Effector CD4-positive, alpha-beta T cell (primary cell): ENCODE results near the gene SKA2.
"Not testable (repeated sequence)": the region's sequence is repeated elsewhere in the genome, so short reads cannot be mapped to it uniquely, and the experiment has no call there.

ENCODE experiments used
- DNase-seq: peaks from one replicate; pipeline ENCODE4 v3.0.0-alpha.2; 2020

The SKA2 gene

GRCh38 chr17:59151006-59151405 is 4.0 kb downstream of the SKA2 start:
- DNase-seq: no peak

- DNase-seq: no peak
Measured at GRCh38 chr17:59149841-59150511, 5.0 kb downstream of the SKA2 start.

DNA sequence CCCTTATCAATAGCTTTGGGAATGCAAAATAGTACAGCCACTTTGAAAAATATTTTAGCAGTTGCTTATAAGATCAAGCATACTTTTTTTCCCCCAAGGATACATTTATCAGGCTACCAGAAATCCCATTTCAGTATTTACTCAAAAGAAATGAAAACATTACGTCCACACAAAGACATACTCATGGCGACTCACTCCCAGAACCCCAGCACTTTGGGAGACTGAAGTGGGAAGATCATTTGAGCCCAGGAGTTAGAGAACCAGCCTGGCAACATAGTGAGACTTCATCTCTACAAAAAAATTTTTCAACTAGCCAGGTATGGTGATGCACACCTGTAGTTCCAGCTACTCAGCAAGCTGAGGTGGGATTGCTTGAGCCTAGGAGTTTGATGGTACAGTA is 5.9 kb downstream of the SKA2 start:
- DNase-seq: no peak

DNA sequence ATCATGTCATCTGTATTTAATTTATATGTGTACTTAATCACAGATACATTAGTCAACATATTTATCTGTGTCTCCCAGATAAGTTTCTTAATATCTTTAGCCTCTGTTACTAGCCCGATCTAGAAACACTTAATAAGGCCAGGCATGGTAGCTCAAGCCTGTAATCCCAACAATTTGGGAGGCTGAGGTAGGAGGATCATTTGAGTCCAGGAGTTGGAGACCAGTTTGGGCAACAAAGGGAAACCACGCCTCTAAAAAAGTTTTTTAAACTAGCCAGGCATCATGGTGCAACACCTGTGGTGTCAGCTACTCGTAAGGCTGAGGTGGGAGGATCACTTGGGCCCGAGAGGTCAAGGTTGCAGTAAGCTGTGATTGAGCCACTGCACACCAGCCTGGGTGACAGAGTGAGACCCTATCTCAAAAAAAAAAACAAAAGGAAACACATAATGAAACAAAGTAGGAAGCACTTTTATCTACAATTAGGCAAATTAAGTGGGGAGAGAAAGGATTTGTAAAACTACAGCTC is 9.4 kb downstream of the SKA2 start:
- DNase-seq: no peak

DNA sequence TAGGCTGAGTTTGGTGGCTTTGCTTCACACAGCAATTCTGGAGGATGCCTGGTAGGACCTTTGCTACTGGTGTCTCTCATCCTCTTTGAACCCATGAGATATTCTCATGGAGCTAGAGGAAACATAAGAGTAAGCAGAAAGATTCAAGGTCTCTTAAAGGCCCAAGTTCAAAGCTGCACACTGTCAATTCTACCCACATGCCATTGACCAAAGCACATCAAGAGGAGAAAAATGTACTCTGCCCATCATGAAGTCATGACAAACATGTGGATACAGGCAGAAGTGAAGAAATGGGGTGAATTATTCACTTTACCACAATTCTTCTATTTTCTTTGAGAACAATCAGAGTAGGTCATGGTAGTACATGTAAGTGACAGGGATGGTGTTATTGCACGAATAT is 13.1 kb downstream of the SKA2 start:
- DNase-seq: no peak

- DNase-seq: no peak
Measured at GRCh38 chr17:59139939-59140338, 15.0 kb downstream of the SKA2 start.

DNA sequence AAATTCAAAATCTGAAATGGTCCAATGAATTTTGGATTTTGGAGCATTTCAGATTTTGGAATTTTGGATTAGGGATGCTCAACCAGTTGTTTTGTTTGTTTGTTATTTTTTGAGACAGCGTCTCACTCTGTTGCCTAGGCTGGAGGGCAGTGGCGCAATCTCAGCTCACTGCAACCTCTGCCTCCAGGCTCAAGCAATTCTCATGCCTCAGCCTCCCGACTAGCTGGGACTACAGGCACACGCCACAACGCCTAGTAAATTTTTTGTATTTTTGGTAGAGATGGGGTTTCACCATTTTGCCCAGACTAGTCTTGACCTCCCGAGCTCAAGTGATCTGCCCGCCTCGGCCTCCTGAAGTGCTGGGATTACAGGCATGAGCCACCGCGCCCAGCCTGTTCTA is 16.6 kb downstream of the SKA2 start:
- DNase-seq: not testable (repeated sequence)

- DNase-seq: no peak
Measured at GRCh38 chr17:59131131-59131530, 23.9 kb downstream of the SKA2 start.

GRCh38 chr17:59129814-59130213 is 25.2 kb downstream of the SKA2 start:
- DNase-seq: no peak

DNA sequence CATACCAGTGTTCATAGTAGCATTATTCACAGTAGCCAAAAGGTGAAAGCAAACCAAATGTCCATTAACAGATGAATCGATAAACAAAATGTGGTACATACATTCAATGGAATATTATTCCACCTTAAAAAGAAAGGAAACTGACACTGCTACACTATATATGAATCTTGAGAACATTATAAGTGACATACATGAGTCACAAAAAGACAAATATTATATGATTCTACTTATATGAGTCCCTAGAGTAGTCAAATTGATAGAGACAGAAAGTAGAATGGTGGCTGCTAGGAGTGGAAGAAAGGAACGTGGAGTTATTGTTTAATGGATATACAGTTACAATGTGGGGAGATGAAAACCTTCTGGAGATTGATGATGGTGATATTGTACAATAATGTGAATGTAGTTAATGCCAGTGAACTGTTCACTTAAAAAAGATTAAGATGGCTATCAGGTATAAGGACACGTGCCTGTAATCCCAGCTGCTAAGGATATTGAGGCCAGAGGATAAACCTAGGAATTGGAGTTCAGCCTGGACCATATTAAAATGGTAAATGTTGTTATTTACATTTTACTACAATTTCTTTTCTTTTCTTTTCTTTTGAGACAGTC is 28.1 kb downstream of the SKA2 start:
- no peak for DNase-seq

GRCh38 chr17:59124665-59125064 is 30.3 kb downstream of the SKA2 start:
- DNase-seq: no peak

GRCh38 chr17:59121901-59122480 is 33.0 kb downstream of the SKA2 start:
- DNase-seq: no peak

DNA sequence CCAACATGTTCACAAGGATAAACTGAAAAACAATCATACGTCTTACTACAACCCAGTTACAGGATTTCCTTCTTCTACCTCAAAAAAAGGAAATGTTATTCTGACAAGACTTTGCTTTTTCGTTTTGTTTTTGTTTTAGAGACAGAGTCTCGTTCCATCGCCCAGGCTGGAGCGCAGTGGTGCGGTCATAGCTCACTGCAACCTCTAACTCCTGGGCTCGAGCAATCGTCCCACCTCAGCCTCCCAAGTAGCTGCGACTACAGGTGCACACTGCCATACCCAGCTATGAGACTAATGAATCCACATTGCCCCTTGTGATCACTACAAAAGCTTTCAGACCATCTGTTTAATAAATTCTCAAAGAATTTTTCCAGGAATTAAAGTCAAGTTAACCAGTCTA is 39.5 kb downstream of the SKA2 start:
- DNase-seq: no peak

DNA sequence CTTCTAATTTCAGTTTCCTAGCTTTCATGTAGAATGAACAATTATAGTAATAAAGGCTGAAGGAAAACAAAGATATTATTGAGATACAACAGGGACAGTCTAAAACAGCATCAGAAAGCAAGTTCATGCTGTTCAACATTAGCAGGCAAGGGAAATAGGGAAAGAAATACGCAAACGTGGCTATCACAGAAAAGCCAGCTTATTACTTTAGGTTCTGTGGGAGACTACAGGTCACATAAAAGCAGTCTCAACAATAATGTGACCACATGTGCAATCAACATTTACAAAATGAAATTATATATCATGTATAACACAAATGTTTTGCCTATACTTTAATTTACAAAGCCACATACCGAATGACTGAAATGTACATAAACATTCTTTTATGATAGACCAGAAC is 43.4 kb downstream of the SKA2 start:
- DNase-seq: no peak

DNA sequence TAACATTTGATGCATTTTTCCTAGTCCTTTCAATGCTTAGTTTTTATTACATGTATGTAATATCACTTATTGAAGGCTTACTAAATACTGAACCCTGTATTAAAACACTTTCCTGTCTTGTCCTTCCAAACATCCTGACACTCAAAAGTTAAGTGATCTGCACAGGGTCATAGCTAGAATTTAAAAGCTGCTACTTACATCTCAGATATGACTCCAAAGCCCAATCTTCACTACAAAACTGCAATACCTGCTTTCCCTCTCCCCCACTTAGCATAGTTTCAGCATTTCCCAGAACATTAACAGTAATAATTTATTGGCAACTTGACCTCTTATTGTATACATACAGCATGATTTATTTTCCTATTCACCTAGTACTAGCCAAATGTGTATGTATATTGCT is 44.0 kb downstream of the SKA2 start:
- DNase-seq: no peak

DNA sequence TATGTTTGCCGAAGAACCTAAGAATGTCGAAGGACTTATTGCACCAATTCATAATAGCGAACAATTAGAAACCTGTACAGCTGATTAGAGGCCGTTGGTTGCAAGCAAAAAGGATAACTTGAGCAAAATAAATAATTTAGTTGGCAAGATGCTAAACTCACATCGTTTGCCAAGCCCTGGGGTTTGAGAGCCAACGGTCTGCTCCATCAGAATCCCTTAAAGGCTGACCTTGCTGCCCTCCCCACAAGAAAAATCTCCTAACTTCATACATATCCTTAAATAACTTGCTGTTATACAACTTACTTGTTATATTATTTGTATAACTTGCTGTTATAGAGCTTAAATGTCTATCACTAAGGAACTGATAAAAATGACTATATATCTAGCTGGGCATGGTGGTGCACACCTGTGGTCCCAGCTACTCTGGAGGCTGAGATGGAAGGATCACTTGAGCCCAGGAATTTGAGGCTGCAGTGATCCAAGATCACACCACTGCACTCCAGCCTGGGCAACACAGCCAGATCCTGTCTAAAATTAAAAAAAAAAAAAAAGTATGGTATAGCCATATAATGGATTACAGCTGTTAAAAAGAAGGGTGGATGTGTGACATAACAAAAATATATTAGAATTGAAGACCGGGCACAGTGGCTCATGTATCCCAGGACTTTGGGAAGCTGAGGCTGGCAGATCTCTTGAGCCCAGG is 46.4 kb downstream of the SKA2 start:
- no peak for DNase-seq

GRCh38 chr17:59107306-59107670 is 47.7 kb downstream of the SKA2 start:
- no peak for DNase-seq

DNA sequence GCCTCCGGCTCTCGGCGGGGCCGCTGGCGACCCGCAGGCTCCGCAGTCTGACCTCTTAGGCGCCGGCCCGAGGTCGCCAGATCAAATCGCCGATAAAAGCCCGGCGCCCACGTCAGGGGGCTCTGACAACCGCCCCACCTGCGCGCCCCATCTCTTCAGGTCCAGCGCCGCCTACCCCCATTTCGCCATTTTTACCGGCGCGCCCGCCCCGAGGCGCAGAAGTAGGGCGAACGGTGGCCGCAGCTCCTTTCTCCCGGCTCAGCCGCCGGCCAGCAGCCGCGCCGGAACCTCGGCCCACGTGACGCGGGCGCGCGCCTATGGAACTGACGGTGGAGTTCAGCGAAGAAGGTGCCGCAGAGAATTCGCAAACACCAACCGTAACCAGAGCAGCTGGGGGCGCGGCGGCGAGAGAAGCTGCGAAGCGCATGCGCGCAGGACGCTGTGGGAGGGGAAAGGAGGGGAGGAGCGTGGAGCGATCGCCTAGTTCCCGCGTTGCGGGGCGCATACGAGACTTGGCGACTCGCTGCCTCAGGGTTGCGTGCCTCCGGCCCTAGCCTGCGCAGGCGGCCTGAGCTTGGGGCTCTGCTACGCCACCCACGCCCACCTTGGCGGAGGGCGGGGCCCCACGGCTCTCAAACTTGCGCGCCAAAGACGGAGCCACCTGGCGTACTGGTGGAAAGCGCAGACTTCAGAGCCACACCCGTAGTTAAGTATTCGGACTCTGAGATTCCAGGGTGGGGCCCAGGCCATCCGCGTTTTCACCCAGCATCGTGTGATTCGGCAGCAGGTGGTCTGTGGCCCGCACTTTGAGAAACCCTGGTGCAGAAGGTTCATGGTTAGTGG is 48.3 kb downstream of the SKA2 start, which contains the start of gene TRIM37:
Gene TRIM37, minus strand, starts transcription at position 418 of the 843 bp plus-strand sequence. CDS start 419 bp downstream, outside the sequence.
- DNase-seq: peak; percentile 96

DNA sequence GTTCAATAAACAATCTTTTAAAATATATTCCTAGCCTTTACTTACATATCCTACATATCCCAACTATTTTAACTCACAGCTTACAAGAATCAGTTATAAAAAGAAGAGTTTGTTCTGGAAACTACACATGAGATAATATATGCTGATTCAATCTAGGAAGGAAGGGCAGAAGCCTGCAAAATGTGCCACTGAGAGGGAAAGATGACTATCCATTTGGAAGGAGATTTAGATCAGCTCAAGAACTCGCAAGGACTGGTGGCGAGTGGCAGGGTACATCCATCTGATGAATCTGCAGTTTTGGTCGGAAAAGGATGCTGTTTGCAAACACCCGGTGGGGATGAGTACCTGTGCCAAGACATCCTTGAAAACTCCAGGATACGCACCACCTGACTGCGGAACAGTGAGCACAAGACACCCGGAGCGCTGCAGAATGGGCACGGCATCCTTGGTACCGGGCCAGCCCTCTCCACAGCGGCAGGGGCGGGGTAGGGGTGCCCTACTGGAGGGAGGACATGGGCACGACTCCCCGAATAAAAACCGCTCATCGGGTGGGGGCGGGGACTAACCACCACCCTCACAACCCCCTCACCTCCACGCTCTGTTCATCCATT is 49.0 kb downstream of the SKA2 start:
- DNase-seq: peak; percentile 76

DNA sequence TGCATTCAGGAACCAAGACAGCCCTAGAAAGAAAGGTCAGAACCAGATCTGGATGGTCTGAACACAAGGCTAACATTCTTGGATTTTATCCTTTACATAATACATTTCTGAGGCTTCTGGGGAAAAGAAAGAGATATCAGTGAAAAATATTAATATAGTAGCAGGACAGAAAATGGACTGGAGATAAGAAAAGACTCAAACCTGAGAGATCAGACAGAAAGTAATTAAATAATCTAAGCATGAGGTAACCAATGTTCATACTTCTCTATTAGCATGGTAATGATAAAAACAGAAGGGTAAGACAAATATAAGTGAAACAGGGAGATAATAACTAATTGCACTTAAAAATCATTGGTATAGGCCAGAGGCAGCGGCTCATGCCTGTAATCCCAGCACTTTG is 53.8 kb downstream of the SKA2 start:
- no peak for DNase-seq

DNA sequence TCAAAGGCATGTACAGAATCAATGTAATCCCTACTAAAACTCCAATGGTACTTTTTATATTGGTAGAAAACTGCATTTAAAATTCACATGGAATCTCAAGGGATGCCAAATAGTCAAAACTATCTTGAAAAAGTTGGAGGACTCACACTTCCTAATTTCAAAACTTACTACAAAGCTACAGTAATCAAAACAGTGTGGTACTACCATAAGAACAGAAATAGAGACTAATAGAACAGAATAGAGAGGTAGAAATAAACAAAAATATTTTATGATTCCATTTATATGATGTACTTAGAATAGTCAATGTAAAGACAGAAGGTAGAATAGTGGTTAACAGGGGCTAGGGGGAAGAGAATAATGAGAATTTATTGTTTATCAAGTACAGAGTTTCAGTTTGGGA is 57.1 kb downstream of the SKA2 start:
- no peak for DNase-seq

DNA sequence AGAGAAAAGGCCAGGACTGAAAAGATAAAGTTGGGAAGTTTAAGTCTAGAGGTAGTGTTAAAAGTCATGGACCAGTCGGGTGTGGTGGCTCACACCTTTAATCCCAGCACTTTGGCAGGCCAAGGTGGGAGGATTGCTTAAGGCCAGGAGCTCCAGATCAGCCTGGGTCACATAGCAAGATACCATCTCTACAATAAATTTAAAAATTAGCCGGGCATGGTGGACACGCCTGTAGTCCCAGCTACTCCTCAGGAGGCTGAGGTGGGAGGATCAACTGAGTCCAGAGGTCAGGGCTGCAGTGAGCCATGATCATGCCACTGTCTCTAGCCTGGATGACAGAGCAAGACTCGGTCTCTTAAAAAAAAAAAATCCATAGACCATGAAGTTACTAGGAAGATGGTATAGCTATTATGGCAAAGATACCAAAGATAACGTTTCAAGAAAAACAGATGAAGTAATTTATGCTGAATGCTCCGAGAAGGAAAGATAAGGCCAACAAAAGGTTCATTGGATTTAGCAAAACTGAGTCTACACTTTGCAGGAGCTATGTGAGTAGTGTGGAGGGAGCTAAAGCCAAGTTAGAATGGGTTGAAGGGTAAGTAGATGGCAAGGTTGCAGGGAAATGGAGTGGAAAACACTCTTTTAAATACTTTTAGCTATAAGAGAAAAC is 60.0 kb downstream of the SKA2 start:
- DNase-seq: no peak
